Brain microvascular endothelial cell (primary cell): ENCODE results near the gene CDH22.

Experiments
- DNase-seq: peaks from one replicate; pipeline ENCODE4 v3.0.0-alpha.2; 2020
- H3K27ac ChIP-seq: fragments of 250-450 bp; sonication (Bioruptor Pico); 2 replicates; pipeline ENCODE4 v1.5.1; 2020; ENCODE audit warnings: mild to moderate bottlenecking, moderate library complexity
- H3K27me3 ChIP-seq: fragments of 250-450 bp; sonication (Bioruptor Pico); replicated peaks from 2 replicates; pipeline ENCODE4 v1.5.1; 2020; ENCODE audit warnings: mild to moderate bottlenecking
- H3K36me3 ChIP-seq: fragments of 250-450 bp; sonication (Bioruptor Pico); replicated peaks from 2 replicates; pipeline ENCODE4 v1.5.1; 2020; ENCODE audit warnings: mild to moderate bottlenecking
- H3K4me3 ChIP-seq: 2 replicates; pipeline ENCODE4 v1.5.1; 2011; ENCODE audit warnings: low read depth, mild to moderate bottlenecking, control low read depth, low read length, moderate library complexity
- CTCF ChIP-seq: IDR thresholded peaks from 2 replicates; pipeline ENCODE4 v1.5.1; 2011; ENCODE audit warnings: low read depth, mild to moderate bottlenecking, moderate library complexity, low read length, control low read depth, inconsistent platforms; ENCODE audit errors: missing control alignments
- in situ Hi-C: cut with HindIII; loops from 2 replicates; pipeline ENCODE4 v1.10.0; 2017; ENCODE audit warnings: low sequenced_read_pairs, low pct_ligation_motif_present

The CDH22 gene

GRCh38 chr20:46152824-46153586, 155.3 kb downstream of the CDH22 start:
- H3K27me3 ChIP-seq = no peaks in the 10 kb centered on the region
- no peak for TF ChIP-seq CTCF
- DNase-seq = no peak
- H3K27ac ChIP-seq = no peak overlapping the region
- no peak overlapping the region for H3K4me3 ChIP-seq
- no peaks in the 10 kb centered on the region for H3K36me3 ChIP-seq
- in situ Hi-C loops = no loop called here

- Histone ChIP-seq H3K4me3 (no peak overlapping the region), H3K36me3 (no peaks in the 10 kb centered on the region), H3K27ac (no peak overlapping the region), H3K27me3 (peaks cover 3% of the 10 kb centered on the region)
- in situ Hi-C loops = no loop called here
- DNase-seq = no peak
- TF ChIP-seq CTCF = peak; percentile 54
These were observed 156.4 kb downstream of the CDH22 start for GRCh38 chr20:46151936-46152335.

GRCh38 chr20:46150943-46151342, 157.4 kb downstream of the CDH22 start:
- TF ChIP-seq CTCF = no peak
- Histone ChIP-seq H3K36me3 (no peaks in the 10 kb centered on the region), H3K27me3 (peaks cover 3% of the 10 kb centered on the region), H3K27ac (no peak overlapping the region), H3K4me3 (no peak overlapping the region)
- no peak for DNase-seq
- in situ Hi-C loops = no loop called here

GRCh38 chr20:46148313-46149208, 159.7 kb downstream of the CDH22 start:
- H3K4me3 ChIP-seq = no peak overlapping the region
- peaks cover 3% of the 10 kb centered on the region for H3K27me3 ChIP-seq
- H3K36me3 ChIP-seq = no peaks in the 10 kb centered on the region
- DNase-seq = no peak
- in situ Hi-C loops = no loop called here
- H3K27ac ChIP-seq = no peak overlapping the region
- no peak for TF ChIP-seq CTCF

GRCh38 chr20:46145713-46146112, 162.6 kb downstream of the CDH22 start:
- Histone ChIP-seq H3K36me3 (no peaks in the 10 kb centered on the region), H3K27me3 (peaks cover 12% of the 10 kb centered on the region), H3K4me3 (no peak overlapping the region), H3K27ac (no peak overlapping the region)
- no peak for TF ChIP-seq CTCF
- DNase-seq = no peak
- in situ Hi-C loops = no loop called here
